Measurements from ENCODE around the gene DICER1. TPM values are rescaled to one million over a fixed set of nuclear protein-coding genes. Genes with fewer than 3 reads are reported as not detected.

The DICER1 gene
- total and polyA plus RNA-seq, 9 of the 15 experiments (the other 6 are each of a cell fraction or from before 2014, with no cell fraction given) = 2.5 to 23.2 (median 12.4) TPM

GRCh38 chr14:95164506-95164905 lies 7.2 kb upstream of the DICER1 start:
- 0% methylated on average over 1 of the region's 1 CpG for WGBS (ENCODE audit: insufficient coverage, low coverage, missing lambda C conversion rate)
- TF ChIP-seq ZNF121 (CRISPR knock-in tag; conservative IDR thresholded peaks at IDR 0.05) = no peak
- no peak for TF ChIP-seq NR4A1 (CRISPR knock-in tag; IDR thresholded peaks at IDR 0.05)
- TF ChIP-seq NR4A1 (tag; IDR thresholded peaks at IDR 0.05) = no peak
- no peak for TF ChIP-seq ZFP1 (CRISPR knock-in tag; IDR thresholded peaks at IDR 0.05)
- no peak for TF ChIP-seq IRF9 (tag; IDR thresholded peaks at IDR 0.05)
- TF ChIP-seq THAP12 (CRISPR knock-in tag; IDR thresholded peaks at IDR 0.05) = no peak
- TF ChIP-seq ZNF512 (tag; IDR thresholded peaks at IDR 0.05) = no peak
- TF ChIP-seq NEUROD1 (IDR thresholded peaks at IDR 0.05; ENCODE audit: borderline replicate concordance, low read depth, low read length, partially characterized antibody) = no peak
- TF ChIP-seq TBL1XR1 (IDR thresholded peaks at IDR 0.05; ENCODE audit: low read length in 2 of 2) = no peak
- no peak for TF ChIP-seq MYBL2 (IDR thresholded peaks at IDR 0.05; ENCODE audit: low read depth)
- no peak for TF ChIP-seq MYBL2 (CRISPR knock-in tag; IDR thresholded peaks at IDR 0.05; ENCODE audit: borderline replicate concordance)
- no peak for TF ChIP-seq ZNF311 (CRISPR knock-in tag; IDR thresholded peaks at IDR 0.05)
- TF ChIP-seq MTA2 (IDR thresholded peaks at IDR 0.05; ENCODE audit: low read depth) = no peak
- TF ChIP-seq HDAC3 (IDR thresholded peaks at IDR 0.05; ENCODE audit: borderline replicate concordance, partially characterized antibody) = no peak
- TF ChIP-seq NR3C1 (CRISPR knock-in tag; IDR thresholded peaks at IDR 0.05) = no peak
- TF ChIP-seq ATF3 (IDR thresholded peaks at IDR 0.05) = no peak
- TF ChIP-seq ATF3 (CRISPR knock-in tag; conservative IDR thresholded peaks at IDR 0.05) = no peak
- TF ChIP-seq SMARCE1 (IDR thresholded peaks at IDR 0.05) = no peak
- TF ChIP-seq ZC3H4 (CRISPR knock-in tag; IDR thresholded peaks at IDR 0.05; ENCODE audit: borderline replicate concordance) = no peak

More at GRCh38 chr14:95164506-95164905, 7.2 kb upstream of the DICER1 start:
- no peak for FAIRE-seq
- BruUV-seq (replicated peaks) = no TSS peak
- no peak overlapping the region for H3K9ac ChIP-seq (ENCODE audit: insufficient read depth in 1 of 2, low read depth in 2 of 2, low read length in 2 of 2)
- H4K20me1 ChIP-seq (replicated peaks; ENCODE audit: control insufficient read depth, insufficient read depth, low read length) = no peaks in the 10 kb centered on the region
- no peak overlapping the region for H3K4me2 ChIP-seq (ENCODE audit: insufficient read depth, low read length)
- no peaks in the 10 kb centered on the region for H3K27me3 ChIP-seq (ENCODE audit: control insufficient read depth in 2 of 2, insufficient read depth in 2 of 2, low read length in 2 of 2)
- no peaks in the 10 kb centered on the region for H3K4me1 ChIP-seq (replicated peaks in 1 of 2; ENCODE audit: control insufficient read depth in 2 of 2, insufficient read depth in 2 of 2, low read length in 2 of 2)
- ChIA-PET POLR2A (no interaction called here), CTCF (ENCODE audit: low intra/inter-chr PET ratio) (no interaction called here)
- no peak overlapping the region for H3K4me3 ChIP-seq
- no peaks in the 10 kb centered on the region for H3K36me3 ChIP-seq (ENCODE audit: control insufficient read depth, insufficient read depth, low read length)
- H2AFZ ChIP-seq (ENCODE audit: low read depth, low read length) = no peak overlapping the region
- H3K9me1 ChIP-seq (ENCODE audit: control insufficient read depth, insufficient read depth, low read length) = no peaks in the 10 kb centered on the region
- no peak for DNase-seq (ENCODE audit: extremely low read depth in 1 of 4, low spot score in 3 of 4)
- no peaks in the 10 kb centered on the region for H3K9me3 ChIP-seq (replicated peaks; ENCODE audit: control insufficient read depth, insufficient read depth, low read depth, low read length)
- H3K27ac ChIP-seq (ENCODE audit: extremely low read depth, low read depth, low read length) = no peak overlapping the region
- H3K79me2 ChIP-seq (ENCODE audit: control insufficient read depth, insufficient read depth, low read length) = no peaks in the 10 kb centered on the region
- ATAC-seq = no peak
- in situ Hi-C loops (cut with MboI) (no loop called here), intact Hi-C loops (cut with micrococcal nuclease) (no loop called here)

Measured in K562 (cell line).